Ishikawa (cell line): Measurements from ENCODE around the gene SYNPO.

Source experiments
- CEBPB ChIP-seq: IDR thresholded peaks from 2 replicates; pipeline ENCODE4 v1.6.1; 2012
- CREB1 ChIP-seq: IDR thresholded peaks from 2 replicates; pipeline ENCODE4 v1.6.1; 2012; ENCODE audit warnings: low read depth
- EGR1 ChIP-seq: IDR thresholded peaks from 2 replicates; pipeline ENCODE4 v1.6.1; 2012
- EP300 ChIP-seq: IDR thresholded peaks from 2 replicates; pipeline ENCODE4 v1.6.1; 2012; ENCODE audit warnings: borderline replicate concordance
- RAD21 ChIP-seq: IDR thresholded peaks from 2 replicates; pipeline ENCODE4 v1.6.1; 2012; ENCODE audit warnings: low read depth
- TAF1 ChIP-seq: IDR thresholded peaks from 2 replicates; pipeline ENCODE4 v1.6.1; 2012; ENCODE audit warnings: low read depth, mild to moderate bottlenecking
- TCF12 ChIP-seq: IDR thresholded peaks from 2 replicates; pipeline ENCODE4 v1.6.1; 2012; ENCODE audit warnings: low read depth
- TEAD4 ChIP-seq: IDR thresholded peaks from 2 replicates; pipeline ENCODE4 v1.6.1; 2012
- YY1 ChIP-seq: IDR thresholded peaks from 2 replicates; pipeline ENCODE4 v1.6.1; 2012; ENCODE audit warnings: low read depth
- ZBTB7A ChIP-seq: IDR thresholded peaks from 2 replicates; pipeline ENCODE4 v1.6.1; 2012; ENCODE audit warnings: low read depth
- TF ChIP-seq, protein P1 (sequence below): IDR thresholded peaks from 2 replicates; pipeline ENCODE4 v1.6.1; 2012; ENCODE audit warnings: low read depth, mild to moderate bottlenecking
- TF ChIP-seq, protein P2 (sequence below): IDR thresholded peaks from 2 replicates; pipeline ENCODE4 v1.6.1; 2012
- TF ChIP-seq, protein P3 (sequence below): IDR thresholded peaks from 2 replicates; pipeline ENCODE4 v1.6.1; 2012

DNA sequence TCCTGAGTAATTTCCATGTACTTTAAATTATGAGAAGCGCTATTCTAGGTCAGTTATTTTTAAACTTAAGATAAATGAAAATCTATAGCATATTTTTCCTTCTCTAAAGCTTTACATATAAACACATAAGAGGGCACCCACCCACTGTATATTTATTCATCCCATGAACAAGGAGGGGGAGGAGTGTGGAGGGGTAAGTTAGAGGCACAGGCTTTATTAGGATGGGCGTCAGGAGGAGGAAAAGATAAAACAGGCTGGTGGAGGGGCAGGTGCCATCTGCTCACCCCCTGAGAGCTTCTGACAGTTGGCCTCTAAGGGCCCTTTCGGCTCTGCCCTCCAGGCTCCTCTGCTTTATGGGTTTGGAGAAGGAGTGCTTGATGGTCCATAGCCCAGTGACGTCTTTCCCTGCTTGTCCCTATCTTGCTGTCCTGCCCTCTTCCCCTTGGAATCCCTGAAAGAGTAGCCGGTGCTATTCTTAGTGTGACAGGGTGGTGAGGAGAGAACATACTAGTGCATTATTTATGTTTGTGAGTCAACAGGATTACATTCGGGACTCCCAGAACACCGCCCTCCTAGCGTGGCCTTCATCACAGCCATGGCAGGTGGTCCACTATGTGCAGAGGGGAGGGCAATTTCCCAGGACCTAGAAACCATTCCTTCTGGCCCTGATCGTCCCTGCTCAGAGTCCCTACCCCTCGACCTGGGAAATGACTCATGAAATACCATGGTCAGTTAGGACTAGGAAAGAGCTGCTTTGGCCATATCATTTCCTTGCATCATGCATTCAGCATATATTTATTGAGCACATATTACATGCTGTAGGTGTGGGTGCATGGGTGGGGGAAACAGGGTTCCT lies 7.9 kb upstream of the SYNPO start:
- TF ChIP-seq, protein P1, sequence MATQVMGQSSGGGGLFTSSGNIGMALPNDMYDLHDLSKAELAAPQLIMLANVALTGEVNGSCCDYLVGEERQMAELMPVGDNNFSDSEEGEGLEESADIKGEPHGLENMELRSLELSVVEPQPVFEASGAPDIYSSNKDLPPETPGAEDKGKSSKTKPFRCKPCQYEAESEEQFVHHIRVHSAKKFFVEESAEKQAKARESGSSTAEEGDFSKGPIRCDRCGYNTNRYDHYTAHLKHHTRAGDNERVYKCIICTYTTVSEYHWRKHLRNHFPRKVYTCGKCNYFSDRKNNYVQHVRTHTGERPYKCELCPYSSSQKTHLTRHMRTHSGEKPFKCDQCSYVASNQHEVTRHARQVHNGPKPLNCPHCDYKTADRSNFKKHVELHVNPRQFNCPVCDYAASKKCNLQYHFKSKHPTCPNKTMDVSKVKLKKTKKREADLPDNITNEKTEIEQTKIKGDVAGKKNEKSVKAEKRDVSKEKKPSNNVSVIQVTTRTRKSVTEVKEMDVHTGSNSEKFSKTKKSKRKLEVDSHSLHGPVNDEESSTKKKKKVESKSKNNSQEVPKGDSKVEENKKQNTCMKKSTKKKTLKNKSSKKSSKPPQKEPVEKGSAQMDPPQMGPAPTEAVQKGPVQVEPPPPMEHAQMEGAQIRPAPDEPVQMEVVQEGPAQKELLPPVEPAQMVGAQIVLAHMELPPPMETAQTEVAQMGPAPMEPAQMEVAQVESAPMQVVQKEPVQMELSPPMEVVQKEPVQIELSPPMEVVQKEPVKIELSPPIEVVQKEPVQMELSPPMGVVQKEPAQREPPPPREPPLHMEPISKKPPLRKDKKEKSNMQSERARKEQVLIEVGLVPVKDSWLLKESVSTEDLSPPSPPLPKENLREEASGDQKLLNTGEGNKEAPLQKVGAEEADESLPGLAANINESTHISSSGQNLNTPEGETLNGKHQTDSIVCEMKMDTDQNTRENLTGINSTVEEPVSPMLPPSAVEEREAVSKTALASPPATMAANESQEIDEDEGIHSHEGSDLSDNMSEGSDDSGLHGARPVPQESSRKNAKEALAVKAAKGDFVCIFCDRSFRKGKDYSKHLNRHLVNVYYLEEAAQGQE = no peak
- TF ChIP-seq, protein P2, sequence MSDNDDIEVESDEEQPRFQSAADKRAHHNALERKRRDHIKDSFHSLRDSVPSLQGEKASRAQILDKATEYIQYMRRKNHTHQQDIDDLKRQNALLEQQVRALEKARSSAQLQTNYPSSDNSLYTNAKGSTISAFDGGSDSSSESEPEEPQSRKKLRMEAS = no peak
- no peak for TF ChIP-seq EP300
- TF ChIP-seq CREB1 = no peak
- TF ChIP-seq TAF1 = no peak
- no peak for TF ChIP-seq YY1
- no peak for TF ChIP-seq EGR1
- no peak for TF ChIP-seq RAD21
- no peak for TF ChIP-seq CEBPB
- TF ChIP-seq TCF12 = no peak
- no peak for TF ChIP-seq ZBTB7A
- no peak for TF ChIP-seq TEAD4
- TF ChIP-seq, protein P3, sequence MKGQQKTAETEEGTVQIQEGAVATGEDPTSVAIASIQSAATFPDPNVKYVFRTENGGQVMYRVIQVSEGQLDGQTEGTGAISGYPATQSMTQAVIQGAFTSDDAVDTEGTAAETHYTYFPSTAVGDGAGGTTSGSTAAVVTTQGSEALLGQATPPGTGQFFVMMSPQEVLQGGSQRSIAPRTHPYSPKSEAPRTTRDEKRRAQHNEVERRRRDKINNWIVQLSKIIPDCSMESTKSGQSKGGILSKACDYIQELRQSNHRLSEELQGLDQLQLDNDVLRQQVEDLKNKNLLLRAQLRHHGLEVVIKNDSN = no peak
